ENCODE data around the gene IFT22. TPM values are rescaled to one million over a fixed set of nuclear protein-coding genes. Genes with fewer than 3 reads are reported as not detected.
"Not testable (repeated sequence)": the region's sequence is repeated elsewhere in the genome, so short reads cannot be mapped to it uniquely, and the experiment has no call there.

IFT22 gene
- polyA plus RNA-seq, 3 donors, result 0.59 to 1.5 (median 0.87) TPM

DNA sequence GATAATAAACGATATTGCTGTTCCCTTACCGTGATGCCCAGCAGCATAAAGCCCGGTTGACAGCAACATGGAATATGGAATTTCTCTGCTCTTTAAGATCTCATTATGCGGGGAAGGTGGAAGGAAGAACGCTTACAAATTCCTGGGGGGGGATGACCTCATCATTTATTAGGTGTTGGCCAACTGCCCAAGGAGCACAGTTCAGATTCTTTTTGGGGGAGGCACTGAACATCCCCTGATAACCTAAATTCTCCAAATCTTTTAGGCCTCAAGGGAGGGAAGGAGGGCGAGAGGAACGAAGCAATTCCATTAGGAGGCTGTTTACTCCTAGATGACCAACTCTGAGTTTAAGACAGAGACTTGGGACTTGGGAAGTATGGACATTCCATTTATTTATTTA, 35.8 kb upstream of the IFT22 start:
- intact Hi-C loops (cut with micrococcal nuclease), result no loop called here

DNA sequence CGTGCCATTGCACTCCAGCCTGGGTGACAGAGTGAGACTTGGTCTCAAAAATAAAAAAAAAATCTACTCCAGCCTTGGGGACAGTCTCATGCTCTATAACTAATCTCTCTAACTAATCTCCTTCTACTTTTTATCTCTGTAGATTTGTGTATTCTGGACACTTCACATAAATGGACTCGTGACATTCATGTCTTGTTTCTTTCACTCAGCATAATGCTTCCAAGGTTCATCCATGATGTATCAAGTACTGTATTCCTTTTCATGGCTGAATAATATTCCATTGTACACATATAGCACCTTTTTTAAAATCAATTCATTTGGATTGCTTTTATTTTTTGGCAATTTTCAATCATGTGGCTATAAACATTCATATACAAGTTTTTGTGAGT, 31.3 kb upstream of the IFT22 start:
- no CpG with 5 or more reads among the region's 2 CpGs for WGBS (ENCODE audit: insufficient coverage)
- Histone ChIP-seq H4K20me1 (ENCODE audit: insufficient read depth, low read length) (no peaks in the 10 kb centered on the region), H3K9ac (ENCODE audit: insufficient read depth, low read length, poor library complexity, severe bottlenecking) (no peak overlapping the region), H3K79me2 (ENCODE audit: insufficient read depth, low read length) (no peaks in the 10 kb centered on the region), H3K4me3 (replicated peaks in 1 of 3; ENCODE audit: low read depth in 2 of 3, low read length in 3 of 3) (no peak overlapping the region), H3K27ac (ENCODE audit: low read depth in 1 of 2, low read length in 2 of 2) (no peak overlapping the region), H3K27me3 (ENCODE audit: control insufficient read depth in 2 of 2, insufficient read depth in 2 of 2, low read length in 2 of 2) (peaks cover 0 to 2% of the 10 kb centered on the region in 2 donors), H3K4me2 (replicated peaks; ENCODE audit: extremely low read depth, low read length, poor library complexity, severe bottlenecking) (no peak overlapping the region), H3K9me3 (replicated peaks in 1 of 2; ENCODE audit: control insufficient read depth in 1 of 2, insufficient read depth in 1 of 2, low read length in 2 of 2) (no peaks in the 10 kb centered on the region), H3K4me1 (ENCODE audit: control insufficient read depth in 1 of 2, insufficient read depth in 2 of 2, low read length in 2 of 2) (peaks cover 0 to 2% of the 10 kb centered on the region in 2 donors), H2AFZ (ENCODE audit: insufficient read depth, low read depth, low read length, poor library complexity, severe bottlenecking) (no peak overlapping the region), H3K36me3 (replicated peaks in 1 of 2; ENCODE audit: control insufficient read depth in 1 of 2, insufficient read depth in 2 of 2, low read length in 2 of 2) (no peaks in the 10 kb centered on the region)
- peaks cover 3% of the 10 kb centered on the region for H3K4me1 Mint-ChIP-seq
- H3K27ac Mint-ChIP-seq, result no peak overlapping the region
- no peak for DNase-seq
- intact Hi-C loops (cut with micrococcal nuclease), result no loop called here
- H3K4me3 Mint-ChIP-seq, result no peak overlapping the region
- H3K36me3 Mint-ChIP-seq, result no peaks in the 10 kb centered on the region
- peaks cover 0 to 6% (median 0%) of the 10 kb centered on the region in 7 donors for H3K9me3 Mint-ChIP-seq
- TF ChIP-seq, protein P1, sequence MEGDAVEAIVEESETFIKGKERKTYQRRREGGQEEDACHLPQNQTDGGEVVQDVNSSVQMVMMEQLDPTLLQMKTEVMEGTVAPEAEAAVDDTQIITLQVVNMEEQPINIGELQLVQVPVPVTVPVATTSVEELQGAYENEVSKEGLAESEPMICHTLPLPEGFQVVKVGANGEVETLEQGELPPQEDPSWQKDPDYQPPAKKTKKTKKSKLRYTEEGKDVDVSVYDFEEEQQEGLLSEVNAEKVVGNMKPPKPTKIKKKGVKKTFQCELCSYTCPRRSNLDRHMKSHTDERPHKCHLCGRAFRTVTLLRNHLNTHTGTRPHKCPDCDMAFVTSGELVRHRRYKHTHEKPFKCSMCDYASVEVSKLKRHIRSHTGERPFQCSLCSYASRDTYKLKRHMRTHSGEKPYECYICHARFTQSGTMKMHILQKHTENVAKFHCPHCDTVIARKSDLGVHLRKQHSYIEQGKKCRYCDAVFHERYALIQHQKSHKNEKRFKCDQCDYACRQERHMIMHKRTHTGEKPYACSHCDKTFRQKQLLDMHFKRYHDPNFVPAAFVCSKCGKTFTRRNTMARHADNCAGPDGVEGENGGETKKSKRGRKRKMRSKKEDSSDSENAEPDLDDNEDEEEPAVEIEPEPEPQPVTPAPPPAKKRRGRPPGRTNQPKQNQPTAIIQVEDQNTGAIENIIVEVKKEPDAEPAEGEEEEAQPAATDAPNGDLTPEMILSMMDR (IDR thresholded peaks at IDR 0.05), result no peak
- peaks cover 6 to 25% (median 12%) of the 10 kb centered on the region in 3 donors for H3K27me3 Mint-ChIP-seq (ENCODE audit: low read depth in 3 of 3)

More for the DNA sequence above, 35.8 kb upstream of the IFT22 start:
- Histone ChIP-seq H3K4me2 (replicated peaks; ENCODE audit: extremely low read depth, low read length, poor library complexity, severe bottlenecking) (no peak overlapping the region), H3K9ac (ENCODE audit: insufficient read depth, low read length, poor library complexity, severe bottlenecking) (no peak overlapping the region), H3K4me1 (ENCODE audit: control insufficient read depth in 1 of 2, insufficient read depth in 2 of 2, low read length in 2 of 2) (peaks cover 0 to 2% of the 10 kb centered on the region in 2 donors), H4K20me1 (ENCODE audit: insufficient read depth, low read length) (no peaks in the 10 kb centered on the region), H3K27ac (ENCODE audit: low read depth in 1 of 2, low read length in 2 of 2) (no peak overlapping the region), H3K79me2 (ENCODE audit: insufficient read depth, low read length) (no peaks in the 10 kb centered on the region), H3K4me3 (replicated peaks in 1 of 3; ENCODE audit: low read depth in 2 of 3, low read length in 3 of 3) (no peak overlapping the region), H3K36me3 (replicated peaks in 1 of 2; ENCODE audit: control insufficient read depth in 1 of 2, insufficient read depth in 2 of 2, low read length in 2 of 2) (no peaks in the 10 kb centered on the region), H3K27me3 (ENCODE audit: control insufficient read depth in 2 of 2, insufficient read depth in 2 of 2, low read length in 2 of 2) (peaks cover 9 to 16% of the 10 kb centered on the region in 2 donors), H2AFZ (ENCODE audit: insufficient read depth, low read depth, low read length, poor library complexity, severe bottlenecking) (no peak overlapping the region), H3K9me3 (replicated peaks in 1 of 2; ENCODE audit: control insufficient read depth in 1 of 2, insufficient read depth in 1 of 2, low read length in 2 of 2) (peaks cover 0 to 6% of the 10 kb centered on the region in 2 donors)
- Mint-ChIP-seq H3K27me3 (ENCODE audit: low read depth in 3 of 3) (peaks cover 22 to 30% (median 24%) of the 10 kb centered on the region in 3 donors), H3K9me3 (peaks cover 0 to 15% (median 1%) of the 10 kb centered on the region in 7 donors), H3K36me3 (peaks cover 0 to 2% of the 10 kb centered on the region in 2 donors), H3K4me3 (no peak overlapping the region), H3K27ac (no peak overlapping the region), H3K4me1 (peaks cover 6% of the 10 kb centered on the region)
- no peak for DNase-seq
- TF ChIP-seq, protein P1 (IDR thresholded peaks at IDR 0.05), result no peak
- 80% methylated on average over 1 of the region's 7 CpGs for WGBS (ENCODE audit: insufficient coverage)

DNA sequence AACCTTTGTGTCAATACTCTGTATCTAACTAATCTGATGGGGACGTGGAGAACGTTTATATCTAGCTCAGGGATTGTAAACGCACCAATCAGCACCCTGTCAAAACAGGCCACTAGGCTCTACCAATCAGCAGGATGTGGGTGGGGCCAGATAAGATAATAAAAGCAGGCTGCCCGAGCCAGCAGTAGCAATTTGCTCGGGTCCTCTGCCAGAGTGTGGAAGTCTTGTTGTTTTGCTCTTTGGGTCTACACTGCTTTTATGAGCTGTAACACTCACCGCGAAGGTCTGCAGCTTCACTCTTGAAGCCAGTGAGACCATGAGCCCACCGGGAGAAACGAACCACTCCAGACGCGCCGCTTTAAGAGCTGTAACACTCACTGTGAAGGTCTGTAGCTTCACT, 27.7 kb upstream of the IFT22 start:
- Mint-ChIP-seq H3K27me3 (ENCODE audit: low read depth in 3 of 3) (peaks cover 7 to 28% (median 12%) of the 10 kb centered on the region in 3 donors), H3K4me3 (peak overlapping the region in 1 of 2 donors; percentile 31)
- DNase-seq; H3K9ac ChIP-seq (ENCODE audit: insufficient read depth, low read length, poor library complexity, severe bottlenecking); H3K9me3 Mint-ChIP-seq; H3K4me1 Mint-ChIP-seq; H3K79me2 ChIP-seq (ENCODE audit: insufficient read depth, low read length); H4K20me1 ChIP-seq (ENCODE audit: insufficient read depth, low read length); H3K9me3 ChIP-seq (replicated peaks in 1 of 2; ENCODE audit: control insufficient read depth in 1 of 2, insufficient read depth in 1 of 2, low read length in 2 of 2); H3K4me3 ChIP-seq (replicated peaks in 1 of 3; ENCODE audit: low read depth in 2 of 3, low read length in 3 of 3); H3K4me1 ChIP-seq (ENCODE audit: control insufficient read depth in 1 of 2, insufficient read depth in 2 of 2, low read length in 2 of 2); H3K27ac Mint-ChIP-seq; H3K27ac ChIP-seq (ENCODE audit: low read depth in 1 of 2, low read length in 2 of 2); intact Hi-C loops (cut with micrococcal nuclease); H3K4me2 ChIP-seq (replicated peaks; ENCODE audit: extremely low read depth, low read length, poor library complexity, severe bottlenecking); H3K36me3 Mint-ChIP-seq; H2AFZ ChIP-seq (ENCODE audit: insufficient read depth, low read depth, low read length, poor library complexity, severe bottlenecking); H3K36me3 ChIP-seq (replicated peaks in 1 of 2; ENCODE audit: control insufficient read depth in 1 of 2, insufficient read depth in 2 of 2, low read length in 2 of 2); H3K27me3 ChIP-seq (ENCODE audit: control insufficient read depth in 2 of 2, insufficient read depth in 2 of 2, low read length in 2 of 2): not testable (repeated sequence)
- 90% methylated on average over 9 of the region's 12 CpGs for WGBS (ENCODE audit: insufficient coverage)
